ENCODE results near the gene AURKAIP1. TPM values are rescaled to one million over a fixed set of nuclear protein-coding genes. Genes with fewer than 3 reads are reported as not detected.

The AURKAIP1 gene
- polyA plus RNA-seq, 1 donor from 2014 or later, result 104 TPM

- H3K4me3 ChIP-seq (ENCODE audit: low read length), result no peak overlapping the region
- H3K9ac ChIP-seq (ENCODE audit: low read length), result no peak overlapping the region
- no peaks in the 10 kb centered on the region for H3K36me3 ChIP-seq (ENCODE audit: insufficient read depth, low read length)
- H3F3A ChIP-seq (ENCODE audit: insufficient read depth, low read length, poor library complexity, severe bottlenecking), result no peaks in the 10 kb centered on the region
- TF ChIP-seq TAF1 (IDR thresholded peaks at IDR 0.05; ENCODE audit: low read depth), result no peak
- no peak for TF ChIP-seq POLR2AphosphoS5 (IDR thresholded peaks at IDR 0.05)
- TF ChIP-seq SMC3 (conservative IDR thresholded peaks at IDR 0.05; ENCODE audit: poor library complexity), result no peak
- TF ChIP-seq REST (IDR thresholded peaks at IDR 0.05; ENCODE audit: borderline replicate concordance), result no peak
- no peak for TF ChIP-seq RAD21 (conservative IDR thresholded peaks at IDR 0.05)
- no peak for TF ChIP-seq MXI1 (conservative IDR thresholded peaks at IDR 0.05; ENCODE audit: poor library complexity, severe bottlenecking)
- no peak for TF ChIP-seq EP300 (conservative IDR thresholded peaks at IDR 0.05; ENCODE audit: poor library complexity, severe bottlenecking)
- TF ChIP-seq CTCF (IDR thresholded peaks at IDR 0.05; ENCODE audit: poor library complexity, severe bottlenecking), result no peak
- TF ChIP-seq EZH2 (IDR thresholded peaks at IDR 0.05; ENCODE audit: borderline replicate concordance, insufficient read depth, low read length, poor library complexity, severe bottlenecking), result no peak
- no peak overlapping the region for H2AFZ ChIP-seq (ENCODE audit: low read depth, low read length)
- no peak overlapping the region for H3K27ac ChIP-seq (ENCODE audit: low read length)
- no peak overlapping the region for H3K4me2 ChIP-seq (ENCODE audit: low read length)
- no peaks in the 10 kb centered on the region for H3K9me2 ChIP-seq (ENCODE audit: insufficient read depth, low read length)
- H3K27me3 ChIP-seq (ENCODE audit: insufficient read depth, low read depth, low read length), result no peaks in the 10 kb centered on the region
- H3K79me2 ChIP-seq (replicated peaks; ENCODE audit: insufficient read depth, low read length), result no peaks in the 10 kb centered on the region
- no peaks in the 10 kb centered on the region for H4K20me1 ChIP-seq (ENCODE audit: insufficient read depth)
- H3K9me3 ChIP-seq (ENCODE audit: low read length), result no peaks in the 10 kb centered on the region
These were observed 13.6 kb downstream of the AURKAIP1 start for GRCh38 chr1:1361233-1361981.

DNA sequence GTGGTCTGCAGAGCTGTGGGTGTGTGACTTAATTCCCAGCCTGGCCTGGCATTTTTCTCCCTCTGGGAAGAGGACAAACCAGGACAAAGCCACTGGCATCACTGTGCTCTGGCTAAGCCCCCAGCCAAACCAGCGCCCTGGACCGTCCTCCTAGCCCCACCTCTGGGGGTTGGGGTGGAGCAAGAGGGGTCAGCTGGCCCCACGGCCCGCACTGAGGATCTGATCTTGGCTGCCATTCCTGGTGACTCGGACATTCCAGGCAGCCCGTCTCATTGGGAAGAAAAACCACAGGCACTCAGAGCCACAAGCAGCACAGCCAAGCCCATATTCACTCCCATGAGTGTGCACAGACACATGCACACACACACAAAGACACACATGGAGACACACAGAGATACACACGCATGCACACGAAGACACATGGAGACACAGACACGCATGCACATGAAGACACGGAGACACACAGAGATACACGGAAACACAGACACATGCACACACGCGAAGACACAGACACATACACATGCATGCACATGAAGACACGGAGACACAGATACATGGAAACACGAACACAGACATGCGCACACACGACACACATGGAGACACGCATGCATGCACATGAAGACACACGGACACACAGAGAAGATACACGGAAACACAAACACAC, 14.4 kb downstream of the AURKAIP1 start:
- no peak overlapping the region for H3K9ac ChIP-seq (ENCODE audit: low read length)
- H3K4me3 ChIP-seq (ENCODE audit: low read length), result no peak overlapping the region
- no peaks in the 10 kb centered on the region for H3K36me3 ChIP-seq (ENCODE audit: insufficient read depth, low read length)
- TF ChIP-seq MXI1 (conservative IDR thresholded peaks at IDR 0.05; ENCODE audit: poor library complexity, severe bottlenecking) (no peak), POLR2AphosphoS5 (IDR thresholded peaks at IDR 0.05) (no peak), EP300 (conservative IDR thresholded peaks at IDR 0.05; ENCODE audit: poor library complexity, severe bottlenecking) (no peak), SMC3 (conservative IDR thresholded peaks at IDR 0.05; ENCODE audit: poor library complexity) (no peak), REST (IDR thresholded peaks at IDR 0.05; ENCODE audit: borderline replicate concordance) (no peak), EZH2 (IDR thresholded peaks at IDR 0.05; ENCODE audit: borderline replicate concordance, insufficient read depth, low read length, poor library complexity, severe bottlenecking) (no peak), TAF1 (IDR thresholded peaks at IDR 0.05; ENCODE audit: low read depth) (no peak), CTCF (IDR thresholded peaks at IDR 0.05; ENCODE audit: poor library complexity, severe bottlenecking) (no peak), RAD21 (conservative IDR thresholded peaks at IDR 0.05) (no peak)
- no peaks in the 10 kb centered on the region for H4K20me1 ChIP-seq (ENCODE audit: insufficient read depth)
- H3K27ac ChIP-seq (ENCODE audit: low read length), result no peak overlapping the region
- no peak overlapping the region for H2AFZ ChIP-seq (ENCODE audit: low read depth, low read length)
- H3K27me3 ChIP-seq (ENCODE audit: insufficient read depth, low read depth, low read length), result no peaks in the 10 kb centered on the region
- H3K9me3 ChIP-seq (ENCODE audit: low read length), result no peaks in the 10 kb centered on the region
- H3K79me2 ChIP-seq (replicated peaks; ENCODE audit: insufficient read depth, low read length), result no peaks in the 10 kb centered on the region
- H3F3A ChIP-seq (ENCODE audit: insufficient read depth, low read length, poor library complexity, severe bottlenecking), result no peaks in the 10 kb centered on the region
- H3K4me2 ChIP-seq (ENCODE audit: low read length), result no peak overlapping the region
- H3K9me2 ChIP-seq (ENCODE audit: insufficient read depth, low read length), result no peaks in the 10 kb centered on the region

All from neural cell (in vitro differentiated cells).